GM11168 (cell line): Measurements from ENCODE around the gene YEATS4.

Source experiments
- in situ Hi-C: fragments of 300-500 bp; cut with MboI; formaldehyde crosslinking; loops from one replicate; pipeline ENCODE4 v1.12.0; 2022; ENCODE audit warnings: low sequenced_read_pairs; ENCODE audit not compliant: unreplicated experiment

The YEATS4 gene

GRCh38 chr12:69425417-69425816 is 65.9 kb downstream of the YEATS4 start:
- in situ Hi-C loops: no loop called here

DNA sequence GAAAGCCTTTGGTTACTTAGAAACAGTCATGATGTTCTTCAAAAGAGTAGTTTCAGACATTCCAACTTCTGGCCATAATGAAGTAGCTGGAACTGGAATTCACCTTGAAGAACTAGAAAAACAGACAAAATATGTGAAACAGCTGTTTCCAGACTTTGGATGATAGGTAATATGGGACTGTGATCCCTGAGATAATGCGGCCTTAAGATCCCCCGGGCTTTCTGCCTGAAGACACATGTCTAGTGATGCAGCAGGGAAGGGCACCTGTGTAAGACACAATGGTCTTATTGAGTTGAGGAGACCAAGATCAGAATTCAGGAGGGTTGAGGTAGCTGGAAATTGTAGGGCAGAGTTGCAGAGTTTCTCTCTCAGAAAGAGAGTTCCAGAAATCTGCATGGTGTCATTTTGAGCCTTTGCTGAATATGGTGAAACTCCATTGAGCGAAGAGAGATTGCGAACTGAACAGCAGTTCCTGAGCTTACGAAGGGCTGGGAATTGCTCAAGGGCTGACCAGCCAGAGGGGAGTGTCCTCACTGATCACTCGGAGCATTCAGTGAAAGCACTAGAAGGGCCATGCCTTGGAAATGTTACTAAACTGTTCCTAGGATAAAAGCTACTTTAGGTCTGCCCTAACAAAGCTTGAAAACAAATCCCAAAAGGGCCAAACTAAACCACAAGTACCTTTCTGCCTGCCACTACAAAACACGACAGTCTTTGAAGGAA is 69.0 kb downstream of the YEATS4 start:
- in situ Hi-C loops: no loop called here

DNA sequence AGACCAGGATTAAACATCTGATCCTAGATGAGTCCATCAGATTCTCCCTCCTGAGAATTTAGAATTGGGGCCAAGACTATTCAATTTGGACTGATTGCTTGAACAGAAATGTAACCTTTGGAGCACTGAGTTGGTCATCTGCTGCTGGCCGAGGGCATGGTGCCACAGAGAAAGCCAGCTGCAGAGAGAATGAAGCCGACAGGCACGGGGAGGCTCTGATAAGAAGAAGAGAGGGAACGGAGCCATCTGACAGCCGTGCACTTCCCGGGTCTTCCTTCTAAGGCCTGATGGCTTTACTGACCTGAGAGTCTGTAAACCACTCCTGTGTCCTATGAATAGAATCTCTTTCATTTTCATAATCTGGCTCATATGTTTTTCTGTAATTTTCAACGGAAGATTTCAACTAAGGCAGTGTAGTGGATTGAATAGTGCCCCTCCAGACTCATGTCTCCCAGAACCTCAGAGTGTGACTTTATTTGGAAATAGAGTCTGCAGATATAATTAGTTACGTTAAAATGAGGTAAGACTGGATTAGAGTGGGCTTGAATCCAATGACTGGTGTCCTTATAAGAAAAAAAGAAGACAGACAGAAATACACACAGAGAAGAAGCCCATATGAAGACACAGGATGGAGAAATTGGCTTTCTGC is 71.5 kb downstream of the YEATS4 start:
- in situ Hi-C loops: no loop called here

GRCh38 chr12:69431591-69432222 is 72.2 kb downstream of the YEATS4 start:
- in situ Hi-C loops: no loop called here

DNA sequence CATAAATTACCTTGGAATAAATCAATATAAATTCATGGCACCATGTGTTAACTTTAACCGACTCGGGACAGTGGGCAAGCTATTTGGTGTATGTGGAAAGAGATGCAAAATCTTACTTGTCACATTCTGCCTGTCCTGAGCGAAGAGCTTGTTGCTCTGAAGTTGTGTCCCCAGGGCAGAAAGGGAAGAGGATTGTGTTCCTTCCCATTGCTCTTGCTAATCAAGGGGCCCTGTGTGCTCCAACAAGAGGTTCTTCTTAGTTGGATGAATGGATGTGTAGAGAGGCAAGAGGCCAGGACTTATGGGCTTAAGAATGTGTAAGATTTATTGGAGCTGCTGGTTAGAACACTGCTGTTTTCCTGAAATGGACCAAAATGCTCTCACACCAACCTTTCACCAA is 74.1 kb downstream of the YEATS4 start:
- in situ Hi-C loops: no loop called here

DNA sequence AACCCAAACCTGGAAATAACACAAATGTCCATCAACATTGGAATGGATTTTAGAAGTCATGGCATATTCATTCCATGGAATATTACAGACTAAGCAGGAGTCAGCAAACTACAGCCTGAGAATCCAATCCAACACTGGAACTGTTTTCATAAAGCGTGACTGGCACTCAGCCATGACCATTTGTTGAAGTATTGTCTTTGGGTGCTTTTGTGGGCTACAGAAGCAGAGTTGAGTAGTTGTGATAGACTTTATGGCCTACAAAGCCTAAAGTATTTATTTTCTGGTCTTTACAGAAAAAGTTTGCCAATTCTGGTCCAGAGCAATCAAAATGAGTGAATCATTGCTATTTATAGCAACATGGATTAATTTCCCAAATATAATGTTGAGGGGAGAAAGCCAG is 76.1 kb downstream of the YEATS4 start:
- in situ Hi-C loops: no loop called here

- in situ Hi-C loops: no loop called here
These were observed 77.5 kb downstream of the YEATS4 start for GRCh38 chr12:69437073-69437472.

DNA sequence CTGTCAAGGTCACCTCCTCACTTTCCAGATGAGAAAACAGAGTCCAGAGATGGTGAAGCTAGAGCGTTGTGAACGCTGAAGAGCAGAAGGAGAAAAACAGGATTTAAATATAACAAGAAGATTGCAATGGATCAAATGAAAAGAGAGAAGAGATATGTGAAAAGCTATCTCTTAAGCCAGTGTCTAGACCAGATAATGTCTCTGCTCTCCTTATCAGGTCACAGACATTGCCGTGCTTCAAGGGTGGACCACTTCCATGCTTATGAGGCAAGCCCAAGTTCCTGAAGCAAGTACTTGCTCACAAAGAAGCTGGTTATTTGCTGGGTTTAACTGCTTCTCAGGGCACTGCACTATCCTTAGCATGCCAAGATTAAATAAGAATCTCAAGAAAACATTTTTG is 79.0 kb downstream of the YEATS4 start:
- in situ Hi-C loops: no loop called here

DNA sequence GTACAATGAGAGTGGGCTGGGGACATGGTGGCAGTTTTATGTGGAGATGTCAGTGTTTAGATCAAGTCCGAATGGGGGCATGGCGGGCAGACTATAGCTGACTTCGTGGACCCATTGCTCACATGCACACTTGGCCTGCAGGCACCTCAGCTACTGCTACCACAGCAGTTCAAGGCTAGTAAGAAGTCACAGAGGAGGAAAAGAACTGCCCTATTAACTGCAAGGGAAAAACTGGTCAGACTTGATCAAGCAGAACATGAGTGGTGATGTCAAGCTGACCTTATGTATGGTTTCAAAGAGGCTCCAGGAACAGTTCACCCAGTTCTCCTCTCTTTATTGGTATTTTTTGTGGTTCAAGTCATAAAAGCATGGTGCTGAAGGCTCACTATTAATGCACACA is 80.5 kb downstream of the YEATS4 start:
- in situ Hi-C loops: no loop called here
